NCI-H748 (cell line): ENCODE results near the gene FSIP1.
A peak's percentile ranks its signal among the peaks of the same experiment; 100 is the strongest.

ENCODE experiments used
- DNase-seq: peaks from one replicate; lab custom pipeline; 2025; ENCODE audit not compliant: unreplicated experiment; lab: John Stamatoyannopoulos, UW

Gene FSIP1

DNA sequence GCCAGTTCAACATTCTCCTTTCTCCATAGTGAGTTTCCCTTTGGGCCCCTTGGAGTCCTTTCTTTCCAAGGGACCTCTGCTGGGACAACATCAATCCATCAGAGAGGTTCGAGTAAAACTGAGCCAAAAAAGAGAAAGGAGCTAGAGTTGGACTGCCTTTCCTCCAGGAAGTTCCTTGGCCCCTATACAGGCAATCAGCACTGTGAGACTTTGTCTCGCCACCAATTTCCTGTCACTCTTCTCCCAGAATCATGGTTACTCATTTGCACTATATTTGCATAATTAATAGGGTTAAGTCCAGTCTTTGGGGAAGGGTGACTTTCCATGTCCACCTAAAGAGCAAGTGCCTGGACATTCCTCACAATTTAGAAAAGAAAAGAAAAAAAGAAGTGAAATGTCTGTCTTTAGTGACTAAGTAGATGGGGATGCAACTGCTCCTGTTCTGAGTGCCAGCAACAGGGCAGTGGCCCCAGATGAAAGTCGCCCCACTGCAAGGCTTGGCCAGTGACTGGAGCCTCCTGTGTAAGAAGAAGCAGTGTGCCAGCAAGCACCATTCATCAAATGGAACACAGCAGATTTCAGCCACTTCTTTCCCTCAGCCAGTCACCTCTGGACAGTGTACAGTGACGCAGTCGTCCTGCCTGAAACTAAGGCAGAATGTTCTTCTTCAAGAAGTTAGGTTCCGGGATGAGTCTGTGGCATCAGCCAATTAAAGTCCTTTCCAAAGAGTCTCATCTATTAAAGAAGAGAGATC, 91.6 kb downstream of the FSIP1 start:
- DNase-seq: no peak

- no peak for DNase-seq
These were observed 94.7 kb downstream of the FSIP1 start for GRCh38 chr15:39687965-39688364.

DNA sequence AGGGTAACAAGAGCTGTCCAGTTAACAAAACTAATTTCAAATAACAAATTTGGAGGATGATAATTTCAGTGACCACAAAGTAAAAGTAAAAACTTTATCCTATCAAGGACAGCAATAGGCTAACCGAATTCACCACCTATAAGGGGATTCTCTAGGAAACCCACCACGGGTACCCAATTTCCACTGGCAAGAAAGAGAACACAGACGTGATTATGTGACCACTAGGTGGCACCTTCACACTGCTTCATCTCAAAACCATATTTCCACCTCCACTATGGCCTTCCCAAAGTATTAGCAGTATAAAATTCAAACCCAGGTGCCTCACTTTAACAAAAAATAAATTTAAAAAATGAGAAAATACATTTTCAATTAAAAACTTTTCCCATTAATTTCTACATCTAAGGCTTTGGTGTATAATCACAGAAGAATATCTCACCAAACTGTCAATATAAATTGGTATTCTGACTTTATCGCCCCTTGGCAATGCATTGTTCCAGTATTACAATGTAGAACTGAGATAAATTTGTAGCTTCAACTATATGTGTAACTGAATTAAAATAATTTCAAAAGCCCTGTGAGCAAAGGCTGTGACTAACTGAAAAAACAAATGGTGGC, 96.5 kb downstream of the FSIP1 start:
- peak; percentile 45 for DNase-seq

GRCh38 chr15:39685367-39685766, 97.3 kb downstream of the FSIP1 start:
- no peak for DNase-seq

GRCh38 chr15:39684233-39684632, 98.4 kb downstream of the FSIP1 start:
- DNase-seq: no peak

- DNase-seq: no peak
These were observed 100.3 kb downstream of the FSIP1 start for GRCh38 chr15:39682366-39682765.

GRCh38 chr15:39680868-39681267, 101.8 kb downstream of the FSIP1 start:
- no peak for DNase-seq

DNA sequence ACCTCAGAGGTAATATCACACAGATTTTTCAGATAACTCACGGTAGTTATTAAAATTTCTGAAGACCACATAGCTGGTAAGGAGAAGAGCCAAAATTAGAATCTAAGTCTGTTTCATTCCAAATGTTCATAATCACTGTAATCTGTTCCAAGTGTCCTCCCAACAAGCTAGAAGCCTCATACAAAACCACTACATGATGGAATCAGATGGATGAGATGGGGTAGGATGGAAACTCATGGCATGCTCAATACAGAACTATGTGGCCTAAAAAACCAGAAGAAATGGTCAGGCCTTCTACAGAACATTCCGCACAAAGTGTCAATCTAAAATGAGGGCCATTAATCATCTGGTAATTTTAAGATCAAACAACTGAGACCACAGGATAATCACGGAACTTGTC, 110.0 kb downstream of the FSIP1 start:
- DNase-seq: no peak

GRCh38 chr15:39672184-39672583, 110.5 kb downstream of the FSIP1 start:
- DNase-seq: no peak

GRCh38 chr15:39670687-39671086, 112.0 kb downstream of the FSIP1 start:
- DNase-seq: no peak

GRCh38 chr15:39669661-39670060, 113.0 kb downstream of the FSIP1 start:
- DNase-seq: no peak

DNA sequence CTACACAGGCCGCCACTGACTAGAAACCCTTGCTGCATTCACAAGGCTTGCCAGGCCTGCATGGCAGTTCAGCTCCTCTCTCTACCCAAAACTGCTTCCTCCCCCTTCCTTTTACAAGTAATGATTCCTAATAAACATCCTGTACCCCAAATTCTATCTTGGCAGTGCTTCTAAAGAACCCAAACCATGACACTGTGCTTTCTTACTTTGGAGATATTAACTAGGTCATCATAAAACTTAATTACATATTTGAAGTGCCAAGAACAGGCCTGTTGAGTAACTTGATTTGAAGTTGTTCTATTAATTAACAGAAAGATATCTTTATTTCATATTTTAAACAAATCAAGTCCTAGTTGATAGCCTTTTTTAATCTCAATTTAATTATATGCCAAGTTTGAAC, 113.4 kb downstream of the FSIP1 start:
- DNase-seq: no peak

DNA sequence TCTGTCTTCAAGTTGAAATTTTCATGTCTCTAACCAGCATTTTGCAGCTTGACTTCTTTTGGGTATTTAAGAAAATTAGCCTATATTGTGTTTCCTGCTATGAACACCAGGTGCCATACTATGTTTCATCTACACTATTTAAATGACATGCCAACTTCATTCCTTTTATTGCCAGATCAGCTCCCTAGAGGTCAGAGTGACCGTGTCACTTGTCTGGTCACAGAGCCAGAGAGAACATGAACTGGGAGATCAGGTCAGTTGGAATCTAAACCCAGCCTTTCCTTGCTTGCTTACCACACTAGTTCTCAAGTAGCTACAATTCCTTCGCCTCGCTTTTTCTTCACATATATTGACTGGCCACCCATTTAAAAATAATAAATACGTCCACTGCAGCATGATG, 114.2 kb downstream of the FSIP1 start:
- DNase-seq: no peak

GRCh38 chr15:39667382-39668127, 115.1 kb downstream of the FSIP1 start:
- DNase-seq: no peak

- no peak for DNase-seq
These were observed 116.0 kb downstream of the FSIP1 start for GRCh38 chr15:39666677-39667076.

DNA sequence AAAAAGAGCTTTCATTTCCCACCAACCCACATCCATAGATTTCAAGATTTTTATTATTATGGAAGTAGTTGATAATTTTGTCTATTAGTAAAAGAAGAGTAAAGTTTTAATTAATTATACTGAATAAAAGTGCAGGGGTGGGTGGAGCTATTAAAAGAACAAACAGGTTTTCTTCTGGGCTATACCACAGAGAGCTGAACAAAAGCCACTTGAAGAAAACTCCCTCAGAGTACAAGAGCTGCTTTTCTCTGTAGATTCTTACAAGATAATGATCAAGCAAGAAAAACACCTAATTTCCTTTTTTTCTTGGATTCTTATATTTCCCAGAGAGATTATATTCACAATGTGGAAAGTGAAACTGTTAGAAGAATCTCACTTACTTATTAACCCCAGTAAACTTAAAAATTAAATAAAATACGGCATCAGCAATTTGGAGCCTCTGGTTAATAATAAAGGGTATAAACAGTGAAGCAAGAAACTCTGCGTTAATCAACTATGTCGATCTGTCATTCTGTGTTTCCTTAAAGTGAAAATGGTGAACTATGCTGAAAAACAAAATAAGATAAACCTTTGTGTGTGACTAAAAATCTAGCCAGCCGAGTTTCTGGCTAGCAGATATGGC, 116.9 kb downstream of the FSIP1 start:
- no peak for DNase-seq

DNA sequence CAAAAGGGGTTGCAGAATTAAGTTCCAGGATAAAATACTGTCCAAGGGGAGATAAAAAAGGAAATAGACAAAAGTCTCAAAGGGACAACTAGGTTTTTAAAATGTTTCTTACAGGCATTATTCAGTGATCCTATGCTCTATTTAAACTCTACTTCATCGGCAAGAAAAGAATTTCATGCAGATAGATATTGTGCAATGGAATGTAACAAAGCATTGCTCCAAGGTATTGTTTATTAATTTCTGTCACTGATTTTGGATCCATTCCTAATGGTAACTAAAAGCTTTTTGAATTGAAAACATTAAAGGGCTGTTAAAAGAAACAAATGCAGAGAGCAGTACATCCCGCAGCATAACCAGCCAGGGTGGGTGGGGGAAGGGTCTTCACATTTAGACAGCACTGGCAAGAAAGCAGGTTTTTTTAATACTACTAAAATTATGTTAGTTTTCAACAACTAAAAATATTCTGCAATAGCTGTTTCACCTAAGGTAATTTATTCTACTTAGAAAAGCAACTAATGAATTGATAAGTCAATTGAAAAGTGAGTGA, 118.9 kb downstream of the FSIP1 start:
- DNase-seq: no peak

GRCh38 chr15:39661776-39662175, 120.9 kb downstream of the FSIP1 start:
- DNase-seq: no peak

GRCh38 chr15:39658740-39659139, 123.9 kb downstream of the FSIP1 start:
- DNase-seq: no peak

DNA sequence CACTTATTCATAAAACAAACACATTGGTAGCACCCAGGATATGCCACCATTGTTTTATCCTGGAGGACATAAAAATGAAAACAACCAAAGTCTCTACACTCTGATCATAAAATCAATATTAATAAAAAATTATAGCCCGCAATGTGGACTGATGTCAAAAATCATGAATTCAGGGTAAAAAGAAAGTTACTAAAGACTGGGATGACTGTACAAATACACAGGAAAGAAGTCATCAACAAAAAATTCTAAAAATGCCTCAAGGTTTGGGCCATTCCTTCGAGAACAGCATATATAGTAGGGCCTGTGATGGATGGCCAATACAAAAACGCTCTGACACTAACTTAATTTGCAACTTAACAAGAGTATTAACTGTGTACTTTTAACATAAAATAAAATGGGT, 125.0 kb downstream of the FSIP1 start:
- DNase-seq: no peak

GRCh38 chr15:39657181-39657580, 125.5 kb downstream of the FSIP1 start:
- no peak for DNase-seq
